IMR-90 (cell line): ENCODE results near the gene ANKH. TPM values are rescaled to one million over a fixed set of nuclear protein-coding genes. Genes with fewer than 3 reads are reported as not detected.
A peak's percentile ranks its signal among the peaks of the same experiment; 100 is the strongest.

ENCODE experiments used
- ATAC-seq: fragments of 200-7000 bp; cut with Tn5 transposase; 2 replicates; pipeline ENCODE4 v1.9.1; 2020; ENCODE audit warnings: low read depth, mild to moderate bottlenecking, moderate library complexity
- BruUV-seq: library from RNA; stranded (reverse); fragments of 400-500 nt; replicated peaks from 2 replicates; lab custom pipeline; 2021; lab: Mats Ljungman, UMichigan
- CTCF ChIA-PET: fragments of 300-600 bp; formaldehyde crosslinking; extraction: SDS; loops from one replicate; lab custom pipeline; 2021; ENCODE audit warnings: antibody characterized with exemption; lab: Yijun Ruan, JAX
- POLR2A ChIA-PET: fragments of 300-600 bp; sonication (Branson Sonifier 250); formaldehyde crosslinking; loops from one replicate; lab custom pipeline; 2022; ENCODE audit warnings: antibody characterized with exemption; ENCODE audit not compliant: unreplicated experiment; lab: Charles Lee
- DNase-seq: peaks from one replicate; pipeline ENCODE4 v3.0.0; 2013
- H2AFZ ChIP-seq: replicated peaks from 2 replicates; pipeline ENCODE3; 2013; ENCODE audit warnings: low read length, mild to moderate bottlenecking; ENCODE audit not compliant: poor library complexity
- H2AK5ac ChIP-seq: 2 replicates; pipeline ENCODE4 v1.6.1; 2013; ENCODE audit warnings: low read depth, low read length, inconsistent platforms
- H2AK9ac ChIP-seq: replicated peaks from 2 replicates; pipeline ENCODE3; 2013; ENCODE audit warnings: mild to moderate bottlenecking, low read depth, low read length, moderate library complexity; ENCODE audit not compliant: poor library complexity
- H2BK120ac ChIP-seq: 2 replicates; pipeline ENCODE4 v1.6.1; 2013; ENCODE audit warnings: low read depth, low read length, inconsistent platforms
- H2BK15ac ChIP-seq: 3 replicates; pipeline ENCODE4 v1.6.1; 2013; ENCODE audit warnings: low read depth, low read length, inconsistent platforms
- H2BK20ac ChIP-seq: 2 replicates; pipeline ENCODE4 v1.6.1; 2013; ENCODE audit warnings: low read depth, mild to moderate bottlenecking, inconsistent platforms, low read length, moderate library complexity
- H2BK5ac ChIP-seq: 2 replicates; pipeline ENCODE4 v1.6.1; 2013; ENCODE audit warnings: mild to moderate bottlenecking, low read depth, low read length, inconsistent platforms; ENCODE audit not compliant: poor library complexity, severe bottlenecking
- H3K14ac ChIP-seq: replicated peaks from 2 replicates; pipeline ENCODE4 v1.6.1; 2013; ENCODE audit warnings: low read depth, low read length, inconsistent platforms
- H3K18ac ChIP-seq: 2 replicates; pipeline ENCODE4 v1.6.1; 2013; ENCODE audit warnings: low read depth, low read length, control low read depth
- H3K23ac ChIP-seq: 2 replicates; pipeline ENCODE4 v1.6.1; 2013; ENCODE audit warnings: low read depth, low read length, inconsistent platforms
- H3K27ac ChIP-seq: 2 replicates; pipeline ENCODE4 v1.5.1; 2013; ENCODE audit warnings: mild to moderate bottlenecking, control low read depth, low read length; ENCODE audit not compliant: insufficient read depth
- H3K27me3 ChIP-seq: 2 replicates; pipeline ENCODE4 v1.6.1; 2013; ENCODE audit warnings: low read length; ENCODE audit not compliant: control insufficient read depth, insufficient read depth
- H3K36me3 ChIP-seq: 2 replicates; pipeline ENCODE4 v1.6.1; 2013; ENCODE audit warnings: low read length, mixed read lengths; ENCODE audit not compliant: control insufficient read depth, insufficient read depth
- H3K4ac ChIP-seq: 2 replicates; pipeline ENCODE4 v1.6.1; 2013; ENCODE audit warnings: low read depth, low read length, inconsistent platforms
- H3K4me1 ChIP-seq: 2 replicates; pipeline ENCODE4 v1.6.1; 2013; ENCODE audit warnings: low read length, mixed read lengths; ENCODE audit not compliant: control insufficient read depth, insufficient read depth
- H3K4me2 ChIP-seq: 2 replicates; pipeline ENCODE4 v1.6.1; 2013; ENCODE audit warnings: low read depth, mild to moderate bottlenecking, control low read depth, low read length, moderate library complexity
- H3K4me3 ChIP-seq: 2 replicates; pipeline ENCODE4 v1.5.1; 2013; ENCODE audit warnings: low read depth, mild to moderate bottlenecking, control low read depth, low read length, moderate library complexity; ENCODE audit not compliant: insufficient read depth
- H3K56ac ChIP-seq: 2 replicates; pipeline ENCODE4 v1.6.1; 2013; ENCODE audit warnings: low read length, inconsistent platforms; ENCODE audit not compliant: insufficient read depth; ENCODE audit errors: extremely low read depth
- H3K79me1 ChIP-seq, 2 experiments: 2 replicates each; pipeline ENCODE4 v1.6.1; 2013; ENCODE audit warnings: low read length in 2 of 2, inconsistent platforms in 1 of 2, low read depth in 1 of 2
- H3K9ac ChIP-seq: 2 replicates; pipeline ENCODE4 v1.6.1; 2013; ENCODE audit warnings: low read depth, low read length, control low read depth
- H3K9me1 ChIP-seq: 2 replicates; pipeline ENCODE4 v1.6.1; 2013; ENCODE audit warnings: low read length, inconsistent platforms; ENCODE audit not compliant: insufficient read depth
- H3K9me3 ChIP-seq: 2 replicates; pipeline ENCODE4 v1.6.1; 2013; ENCODE audit warnings: low read length; ENCODE audit not compliant: control insufficient read depth, insufficient read depth
- H4K20me1 ChIP-seq: 2 replicates; pipeline ENCODE4 v1.6.1; 2013; ENCODE audit warnings: low read length, inconsistent platforms; ENCODE audit not compliant: insufficient read depth
- H4K5ac ChIP-seq: 2 replicates; pipeline ENCODE4 v1.6.1; 2013; ENCODE audit warnings: mild to moderate bottlenecking, low read depth, low read length, control low read depth
- H4K8ac ChIP-seq, 2 experiments: 2 replicates each; pipeline ENCODE4 v1.6.1; 2013; ENCODE audit warnings: low read depth in 2 of 2, low read length in 2 of 2, control low read depth in 1 of 2, inconsistent platforms in 1 of 2
- H4K91ac ChIP-seq: 2 replicates; pipeline ENCODE4 v1.6.1; 2013; ENCODE audit warnings: low read depth, low read length, inconsistent platforms; ENCODE audit not compliant: insufficient read depth
- BHLHE40 ChIP-seq: fragments of 150-350 bp; IDR thresholded peaks from 2 replicates; pipeline ENCODE4 v1.6.1; 2016; ENCODE audit warnings: mild to moderate bottlenecking, low read depth, low read length
- CEBPB ChIP-seq: IDR thresholded peaks from 2 replicates; pipeline ENCODE4 v1.6.1; 2012; ENCODE audit warnings: low read depth, low read length, improper control_type of control experiment
- CHD1 ChIP-seq: IDR thresholded peaks from 2 replicates; pipeline ENCODE4 v1.6.1; 2012; ENCODE audit warnings: low read depth, low read length, improper control_type of control experiment
- CTCF ChIP-seq: conservative IDR thresholded peaks from 2 replicates; pipeline ENCODE4 v1.5.1; 2012; ENCODE audit warnings: mild to moderate bottlenecking, low read depth, low read length, improper control_type of control experiment
- FOS ChIP-seq: fragments of 150-350 bp; IDR thresholded peaks from 2 replicates; pipeline ENCODE4 v1.6.1; 2016; ENCODE audit warnings: low read depth, low read length
- MAFK ChIP-seq: IDR thresholded peaks from 2 replicates; pipeline ENCODE4 v1.6.1; 2012; ENCODE audit warnings: low read depth, low read length, improper control_type of control experiment
- MAZ ChIP-seq: IDR thresholded peaks from 2 replicates; pipeline ENCODE4 v1.6.1; 2012; ENCODE audit warnings: low read depth, mild to moderate bottlenecking, low read length, improper control_type of control experiment, moderate library complexity, borderline replicate concordance
- RAD21 ChIP-seq: IDR thresholded peaks from 2 replicates; pipeline ENCODE4 v1.6.1; 2012; ENCODE audit warnings: low read length, improper control_type of control experiment
- RCOR1 ChIP-seq: IDR thresholded peaks from 2 replicates; pipeline ENCODE4 v1.6.1; 2012; ENCODE audit warnings: mild to moderate bottlenecking, low read length, improper control_type of control experiment; ENCODE audit not compliant: insufficient replicate concordance
- RFX5 ChIP-seq: IDR thresholded peaks from 2 replicates; pipeline ENCODE4 v1.8.0; 2012; ENCODE audit warnings: low read depth, mild to moderate bottlenecking, low read length, moderate library complexity
- USF2 ChIP-seq: fragments of 150-350 bp; IDR thresholded peaks from 2 replicates; pipeline ENCODE4 v1.6.1; 2017; ENCODE audit warnings: mild to moderate bottlenecking, antibody characterized with exemption, low read length, low read depth
- WGBS, 2 experiments: methylation state at CpG; one replicate each; pipeline versions ENCODE4 v1.1.5 to v1.1.7; 2013; ENCODE audit warnings: missing lambda C conversion rate in 2 of 2; ENCODE audit not compliant: insufficient read length in 1 of 2; ENCODE audit errors: extremely low coverage in 2 of 2; 5-methylcytosine and 5-hydroxymethylcytosine counted together
- dilution Hi-C: fragments of 300-500 bp; cut with HindIII; formaldehyde crosslinking; loops from one replicate; pipeline ENCODE4 v1.14.3; 2018; ENCODE audit warnings: low sequenced_read_pairs; ENCODE audit not compliant: unreplicated experiment
- in situ Hi-C: fragments of 300-500 bp; cut with MboI; formaldehyde crosslinking; loops from 3 replicates; pipeline ENCODE4 v1.14.3; 2019; ENCODE audit warnings: low sequenced_read_pairs, inconsistent platforms, mixed read lengths
- intact Hi-C: fragments of 100-400 bp; cut with micrococcal nuclease; formaldehyde crosslinking; loops from 2 replicates; pipeline ENCODE4 v1.10.0; 2022
- polyA plus RNA-seq, 3 experiments: library from polyadenylated mRNA; depleted of rRNA; stranded (reverse); fragments of >200 nt; gene quantifications; 2 replicates each; pipeline ENCODE4 v1.2.3, GENCODE V29; 2012; ENCODE audit warnings: low replicate concordance in 1 of 3
- total RNA-seq: library from RNA; depleted of rRNA; stranded (reverse); fragments of >200 nt; gene quantifications from 2 replicates; pipeline ENCODE4 v1.2.3, GENCODE V29; 2012
- TF ChIP-seq, protein P1 (sequence below): fragments of 150-350 bp; IDR thresholded peaks from 2 replicates; pipeline ENCODE4 v1.6.1; 2016; ENCODE audit warnings: low read depth, mild to moderate bottlenecking, low read length, moderate library complexity, borderline replicate concordance

ANKH gene
- total and polyA plus RNA-seq, 2 of the 4 experiments (the other 2 are of a cell fraction): 5.2 to 17.2 TPM

DNA sequence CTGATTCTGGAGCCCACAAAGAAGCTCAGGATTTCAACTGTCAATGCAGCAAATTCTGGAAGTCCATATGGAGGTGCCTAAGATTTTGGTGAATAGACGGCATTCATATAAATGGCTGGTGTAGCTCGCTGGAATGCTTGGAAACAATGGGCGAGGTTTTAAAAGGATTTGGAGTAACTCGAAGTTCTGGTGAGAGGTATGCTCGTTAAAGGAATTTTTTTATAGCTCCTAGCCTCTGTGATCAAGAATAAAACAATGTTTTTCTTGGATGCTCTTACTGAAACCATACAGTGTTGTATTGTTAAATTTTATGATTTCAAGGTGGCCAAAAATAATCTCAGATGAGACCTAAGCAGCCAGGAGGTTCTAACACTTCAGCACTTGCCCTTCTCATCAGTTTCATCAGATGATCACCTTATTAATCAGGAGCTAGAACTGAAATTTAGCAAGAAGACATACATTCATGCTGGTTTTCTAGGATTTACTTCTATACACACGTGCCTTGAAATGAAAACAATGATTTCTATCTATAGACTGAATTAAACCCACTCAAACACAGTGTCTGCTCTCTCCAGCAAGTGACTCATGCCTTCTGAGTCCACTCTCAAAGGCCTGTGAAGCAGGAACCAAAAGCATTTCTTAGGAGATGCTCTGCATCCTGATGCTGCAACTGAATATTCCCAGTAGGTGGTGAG lies 127.8 kb downstream of the ANKH start:
- peaks cover 5% of the 10 kb centered on the region for H3K4me1 ChIP-seq
- no peak overlapping the region for H2BK5ac ChIP-seq
- POLR2A ChIA-PET: no interaction called here
- no peak overlapping the region for H3K27ac ChIP-seq
- no peak overlapping the region for H2BK120ac ChIP-seq
- no peak overlapping the region for H4K91ac ChIP-seq
- no peak overlapping the region for H2BK15ac ChIP-seq
- no peak overlapping the region for H2BK20ac ChIP-seq
- BruUV-seq: no TSS peak
- H3K4ac ChIP-seq: no peak overlapping the region
- H3K9ac ChIP-seq: no peak overlapping the region
- H3K36me3 ChIP-seq: peaks cover 2% of the 10 kb centered on the region
- H3K18ac ChIP-seq: no peak overlapping the region
- H4K8ac ChIP-seq: no peak overlapping the region
- no peak overlapping the region; the same call in 1 of the 2 replicates for H2AK5ac ChIP-seq
- CTCF ChIA-PET: no interaction called here
- ATAC-seq (peak; percentile 92), DNase-seq (peak; percentile 77)
- intact Hi-C loops: loop anchor here (5.0 kb wide), 1 partner anchor 129 kb away; the partner anchor contains the start of gene ANKH
- whole genome bisulfite sequencing, 2 experiments: 88% methylated on average over 4 of the region's 6 CpGs; no CpG with 5 or more reads in 1 of the 2 experiments
- H2AK9ac ChIP-seq: no peak overlapping the region
- dilution Hi-C loops: no loop called here
- H4K20me1 ChIP-seq: peaks cover 4% of the 10 kb centered on the region; the same call in 1 of the 2 replicates
- no peak overlapping the region for H3K4me3 ChIP-seq
- H3K56ac ChIP-seq: no peak overlapping the region
- no peak overlapping the region for H4K5ac ChIP-seq
- TF ChIP-seq RAD21 (0 out of 2 replicates have a peak, but pooled peaks have one; percentile 3), MAFK (no peak), MAZ (no peak), USF2 (no peak), CTCF (no peak), CEBPB (no peak), BHLHE40 (peak; percentile 76), RFX5 (no peak), CHD1 (no peak), RCOR1 (no peak), FOS (peak; percentile 47)
- TF ChIP-seq, protein P1, sequence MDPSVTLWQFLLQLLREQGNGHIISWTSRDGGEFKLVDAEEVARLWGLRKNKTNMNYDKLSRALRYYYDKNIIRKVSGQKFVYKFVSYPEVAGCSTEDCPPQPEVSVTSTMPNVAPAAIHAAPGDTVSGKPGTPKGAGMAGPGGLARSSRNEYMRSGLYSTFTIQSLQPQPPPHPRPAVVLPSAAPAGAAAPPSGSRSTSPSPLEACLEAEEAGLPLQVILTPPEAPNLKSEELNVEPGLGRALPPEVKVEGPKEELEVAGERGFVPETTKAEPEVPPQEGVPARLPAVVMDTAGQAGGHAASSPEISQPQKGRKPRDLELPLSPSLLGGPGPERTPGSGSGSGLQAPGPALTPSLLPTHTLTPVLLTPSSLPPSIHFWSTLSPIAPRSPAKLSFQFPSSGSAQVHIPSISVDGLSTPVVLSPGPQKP: no peak
- H3K23ac ChIP-seq: no peak overlapping the region
- H3K79me1 ChIP-seq: no peaks in the 10 kb centered on the region
- H2AFZ ChIP-seq: no peak overlapping the region
- H3K4me2 ChIP-seq: no peak overlapping the region
- in situ Hi-C loops: no loop called here
- peaks cover 9% of the 10 kb centered on the region for H3K9me1 ChIP-seq
- no peaks in the 10 kb centered on the region for H3K27me3 ChIP-seq
- H3K14ac ChIP-seq: 0 out of 2 replicates have a peak overlapping the region, but pooled peaks have one; percentile 18
- no peaks in the 10 kb centered on the region for H3K9me3 ChIP-seq
